ENCODE results near the gene CAMKMT. TPM values are rescaled to one million over a fixed set of nuclear protein-coding genes. Genes with fewer than 3 reads are reported as not detected.

The CAMKMT gene
- total and polyA plus RNA-seq, 2 experiments from 2014 or later, result 26.5 to 29.5 TPM

DNA sequence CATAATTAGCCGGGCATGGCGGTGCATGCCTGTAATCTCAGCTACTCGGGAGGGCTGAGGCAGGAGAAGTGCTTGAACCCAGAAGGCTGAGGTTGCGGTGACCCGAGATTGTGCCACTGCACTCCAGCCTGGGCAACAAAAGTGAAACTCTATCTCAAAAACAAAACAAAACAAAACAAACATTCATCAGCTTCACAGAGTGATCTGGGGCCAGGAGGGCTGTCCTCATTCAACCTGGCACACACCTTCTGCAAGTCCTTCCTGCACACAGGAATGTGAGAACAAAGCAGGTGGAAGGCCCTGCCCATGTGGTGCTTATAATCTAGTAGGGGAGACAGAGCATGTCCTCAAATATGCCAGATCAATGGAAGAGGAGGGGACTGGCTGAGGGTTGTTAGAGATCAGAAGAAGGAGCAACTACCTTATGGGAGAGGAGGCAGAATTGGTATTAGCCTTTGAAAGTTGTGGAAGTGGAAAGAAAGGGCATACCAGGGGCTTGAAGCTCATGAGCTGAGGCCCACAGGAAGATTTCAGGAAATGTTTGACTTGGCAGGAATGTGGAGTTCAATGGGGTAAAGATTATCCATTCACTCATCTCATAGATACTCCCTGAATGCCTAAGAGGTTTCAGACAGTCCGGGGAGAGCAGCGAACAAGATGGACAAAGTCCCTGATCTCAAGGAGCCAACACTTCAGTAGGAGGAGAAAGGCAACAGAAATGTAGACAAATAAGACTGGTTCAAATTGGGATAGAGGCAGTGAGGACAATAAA, 424.5 kb downstream of the CAMKMT start:
- Histone ChIP-seq H3K79me2 (replicated peaks; ENCODE audit: insufficient read depth) (no peaks in the 10 kb centered on the region), H3K9me2 (ENCODE audit: insufficient read depth) (peaks cover 10% of the 10 kb centered on the region), H3K27me3 (ENCODE audit: insufficient read depth) (no peaks in the 10 kb centered on the region), H3K4me3 (no peak overlapping the region), H3K27ac (ENCODE audit: low read depth) (no peak overlapping the region), H4K20me1 (replicated peaks; ENCODE audit: insufficient read depth) (no peaks in the 10 kb centered on the region), H3K4me1 (ENCODE audit: insufficient read depth) (peaks cover 23% of the 10 kb centered on the region), H3K36me3 (ENCODE audit: insufficient read depth) (peaks cover 5% of the 10 kb centered on the region; the same call in 1 of the 2 replicates), H2AFZ (no peak overlapping the region), H3F3A (replicated peaks; ENCODE audit: low read depth) (peaks cover 18% of the 10 kb centered on the region; the same call in 1 of the 2 replicates), H3K4me2 (no peak overlapping the region)
- Mint-ChIP-seq H3K27me3 (ENCODE audit: insufficient read depth, low read depth, poor library complexity) (peaks cover 14% of the 10 kb centered on the region), H3K9me3 (peaks cover 18% of the 10 kb centered on the region), H3K36me3 (ENCODE audit: low read depth) (peaks cover 17% of the 10 kb centered on the region), H3K4me3 (no peak overlapping the region), H3K27ac (no peak overlapping the region), H3K4me1 (peaks cover 29% of the 10 kb centered on the region)
- no peak for TF ChIP-seq POLR2AphosphoS5 (IDR thresholded peaks at IDR 0.05; ENCODE audit: low read depth)
- no peak for TF ChIP-seq JUNB (IDR thresholded peaks at IDR 0.05; ENCODE audit: unreplicated experiment)
- TF ChIP-seq, protein P1, sequence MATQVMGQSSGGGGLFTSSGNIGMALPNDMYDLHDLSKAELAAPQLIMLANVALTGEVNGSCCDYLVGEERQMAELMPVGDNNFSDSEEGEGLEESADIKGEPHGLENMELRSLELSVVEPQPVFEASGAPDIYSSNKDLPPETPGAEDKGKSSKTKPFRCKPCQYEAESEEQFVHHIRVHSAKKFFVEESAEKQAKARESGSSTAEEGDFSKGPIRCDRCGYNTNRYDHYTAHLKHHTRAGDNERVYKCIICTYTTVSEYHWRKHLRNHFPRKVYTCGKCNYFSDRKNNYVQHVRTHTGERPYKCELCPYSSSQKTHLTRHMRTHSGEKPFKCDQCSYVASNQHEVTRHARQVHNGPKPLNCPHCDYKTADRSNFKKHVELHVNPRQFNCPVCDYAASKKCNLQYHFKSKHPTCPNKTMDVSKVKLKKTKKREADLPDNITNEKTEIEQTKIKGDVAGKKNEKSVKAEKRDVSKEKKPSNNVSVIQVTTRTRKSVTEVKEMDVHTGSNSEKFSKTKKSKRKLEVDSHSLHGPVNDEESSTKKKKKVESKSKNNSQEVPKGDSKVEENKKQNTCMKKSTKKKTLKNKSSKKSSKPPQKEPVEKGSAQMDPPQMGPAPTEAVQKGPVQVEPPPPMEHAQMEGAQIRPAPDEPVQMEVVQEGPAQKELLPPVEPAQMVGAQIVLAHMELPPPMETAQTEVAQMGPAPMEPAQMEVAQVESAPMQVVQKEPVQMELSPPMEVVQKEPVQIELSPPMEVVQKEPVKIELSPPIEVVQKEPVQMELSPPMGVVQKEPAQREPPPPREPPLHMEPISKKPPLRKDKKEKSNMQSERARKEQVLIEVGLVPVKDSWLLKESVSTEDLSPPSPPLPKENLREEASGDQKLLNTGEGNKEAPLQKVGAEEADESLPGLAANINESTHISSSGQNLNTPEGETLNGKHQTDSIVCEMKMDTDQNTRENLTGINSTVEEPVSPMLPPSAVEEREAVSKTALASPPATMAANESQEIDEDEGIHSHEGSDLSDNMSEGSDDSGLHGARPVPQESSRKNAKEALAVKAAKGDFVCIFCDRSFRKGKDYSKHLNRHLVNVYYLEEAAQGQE (IDR thresholded peaks at IDR 0.05; ENCODE audit: unreplicated experiment), result no peak
- TF ChIP-seq STAT1 (IDR thresholded peaks at IDR 0.05; ENCODE audit: unreplicated experiment), result no peak
- TF ChIP-seq, protein P2, sequence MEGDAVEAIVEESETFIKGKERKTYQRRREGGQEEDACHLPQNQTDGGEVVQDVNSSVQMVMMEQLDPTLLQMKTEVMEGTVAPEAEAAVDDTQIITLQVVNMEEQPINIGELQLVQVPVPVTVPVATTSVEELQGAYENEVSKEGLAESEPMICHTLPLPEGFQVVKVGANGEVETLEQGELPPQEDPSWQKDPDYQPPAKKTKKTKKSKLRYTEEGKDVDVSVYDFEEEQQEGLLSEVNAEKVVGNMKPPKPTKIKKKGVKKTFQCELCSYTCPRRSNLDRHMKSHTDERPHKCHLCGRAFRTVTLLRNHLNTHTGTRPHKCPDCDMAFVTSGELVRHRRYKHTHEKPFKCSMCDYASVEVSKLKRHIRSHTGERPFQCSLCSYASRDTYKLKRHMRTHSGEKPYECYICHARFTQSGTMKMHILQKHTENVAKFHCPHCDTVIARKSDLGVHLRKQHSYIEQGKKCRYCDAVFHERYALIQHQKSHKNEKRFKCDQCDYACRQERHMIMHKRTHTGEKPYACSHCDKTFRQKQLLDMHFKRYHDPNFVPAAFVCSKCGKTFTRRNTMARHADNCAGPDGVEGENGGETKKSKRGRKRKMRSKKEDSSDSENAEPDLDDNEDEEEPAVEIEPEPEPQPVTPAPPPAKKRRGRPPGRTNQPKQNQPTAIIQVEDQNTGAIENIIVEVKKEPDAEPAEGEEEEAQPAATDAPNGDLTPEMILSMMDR (conservative IDR thresholded peaks at IDR 0.05; ENCODE audit: low read depth in 2 of 2), result no peak
- TF ChIP-seq NANOG (IDR thresholded peaks at IDR 0.05; ENCODE audit: borderline replicate concordance), result no peak
- no peak for TF ChIP-seq EZH2 (IDR thresholded peaks at IDR 0.05; ENCODE audit: low read depth, unreplicated experiment)
- no peak for TF ChIP-seq CREB1 (CRISPR knock-in tag; IDR thresholded peaks at IDR 0.05; ENCODE audit: low read depth)
- no peak for TF ChIP-seq EZH2phosphoT487 (IDR thresholded peaks at IDR 0.05; ENCODE audit: unreplicated experiment)
- TF ChIP-seq, protein P3, sequence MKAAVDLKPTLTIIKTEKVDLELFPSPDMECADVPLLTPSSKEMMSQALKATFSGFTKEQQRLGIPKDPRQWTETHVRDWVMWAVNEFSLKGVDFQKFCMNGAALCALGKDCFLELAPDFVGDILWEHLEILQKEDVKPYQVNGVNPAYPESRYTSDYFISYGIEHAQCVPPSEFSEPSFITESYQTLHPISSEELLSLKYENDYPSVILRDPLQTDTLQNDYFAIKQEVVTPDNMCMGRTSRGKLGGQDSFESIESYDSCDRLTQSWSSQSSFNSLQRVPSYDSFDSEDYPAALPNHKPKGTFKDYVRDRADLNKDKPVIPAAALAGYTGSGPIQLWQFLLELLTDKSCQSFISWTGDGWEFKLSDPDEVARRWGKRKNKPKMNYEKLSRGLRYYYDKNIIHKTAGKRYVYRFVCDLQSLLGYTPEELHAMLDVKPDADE (IDR thresholded peaks at IDR 0.05), result no peak
- ATAC-seq, result no peak
- DNase-seq (ENCODE audit: low spot score), result no peak

All from GM23338 (cell line).